ENCODE results near the gene SPAG5. TPM values are rescaled to one million over a fixed set of nuclear protein-coding genes. Genes with fewer than 3 reads are reported as not detected.

The SPAG5 gene
- total RNA-seq, 2 donors from 2014 or later = 25.6 to 81.8 TPM

GRCh38 chr17:28643983-28644786, 45.4 kb upstream of the SPAG5 start:
- Histone ChIP-seq H3K9ac (ENCODE audit: low read depth in 2 of 2, low read length in 2 of 2) (peak overlapping the region; percentile 77 to 95), H3K4me1 (peaks cover 7% of the 10 kb centered on the region), H3K27ac (peak overlapping the region; percentile 97), H3K27me3 (no peaks in the 10 kb centered on the region), H3K4me3 (peak overlapping the region; percentile 83), H3K36me3 (peaks cover 8% of the 10 kb centered on the region), H3K9me3 (no peaks in the 10 kb centered on the region)
- peak; percentile 63 for TF ChIP-seq CTCF (IDR thresholded peaks at IDR 0.05)
- peak; percentile 60 for DNase-seq
- intact Hi-C loops (cut with DNase I) = loop anchor here (5.0 to 10.0 kb wide), 2 partner anchors 47 to 81 kb away; partner anchors contain the start of genes NEK8, SPAG5 and TLCD1

- no peak overlapping the region for H3K4me3 ChIP-seq
- H3K27me3 ChIP-seq = no peaks in the 10 kb centered on the region
- no peaks in the 10 kb centered on the region for H3K9me3 ChIP-seq
- TF ChIP-seq CTCF (IDR thresholded peaks at IDR 0.05) = no peak
- peaks cover 15% of the 10 kb centered on the region for H3K36me3 ChIP-seq
- H3K4me1 ChIP-seq = peaks cover 7% of the 10 kb centered on the region
- no peak for DNase-seq
- H3K27ac ChIP-seq = no peak overlapping the region
- no peak overlapping the region for H3K9ac ChIP-seq (ENCODE audit: low read depth in 2 of 2, low read length in 2 of 2)
- intact Hi-C loops (cut with DNase I) = loop anchor here (5.0 to 10.0 kb wide), 2 partner anchors 44 to 83 kb away; partner anchors contain the start of genes NEK8, SPAG5 and TLCD1
These were observed 42.8 kb upstream of the SPAG5 start for GRCh38 chr17:28641579-28641978.

- H3K27ac ChIP-seq = no peak overlapping the region
- no peak overlapping the region for H3K4me3 ChIP-seq
- H3K4me1 ChIP-seq = no peaks in the 10 kb centered on the region
- no peaks in the 10 kb centered on the region for H3K27me3 ChIP-seq
- DNase-seq = no peak
- intact Hi-C loops (cut with DNase I) = no loop called here
- peaks cover 23% of the 10 kb centered on the region for H3K36me3 ChIP-seq
- no peak overlapping the region for H3K9ac ChIP-seq (ENCODE audit: low read depth in 2 of 2, low read length in 2 of 2)
- TF ChIP-seq CTCF (IDR thresholded peaks at IDR 0.05) = no peak
- H3K9me3 ChIP-seq = no peaks in the 10 kb centered on the region
These were observed 36.7 kb upstream of the SPAG5 start for GRCh38 chr17:28635506-28635905.

- DNase-seq = no peak
- Histone ChIP-seq H3K9me3 (no peaks in the 10 kb centered on the region), H3K27me3 (no peaks in the 10 kb centered on the region), H3K36me3 (peaks cover 23% of the 10 kb centered on the region), H3K4me1 (no peaks in the 10 kb centered on the region), H3K4me3 (no peak overlapping the region), H3K9ac (ENCODE audit: low read depth in 2 of 2, low read length in 2 of 2) (no peak overlapping the region), H3K27ac (no peak overlapping the region)
- no peak for TF ChIP-seq CTCF (IDR thresholded peaks at IDR 0.05)
- intact Hi-C loops (cut with DNase I) = no loop called here
These were observed 35.5 kb upstream of the SPAG5 start for GRCh38 chr17:28634206-28634865.

GRCh38 chr17:28626818-28627217, 28.0 kb upstream of the SPAG5 start:
- Histone ChIP-seq H3K4me3 (no peak overlapping the region), H3K4me1 (no peaks in the 10 kb centered on the region), H3K27ac (no peak overlapping the region), H3K36me3 (peaks cover 14% of the 10 kb centered on the region), H3K9me3 (no peaks in the 10 kb centered on the region), H3K9ac (ENCODE audit: low read depth in 2 of 2, low read length in 2 of 2) (no peak overlapping the region), H3K27me3 (no peaks in the 10 kb centered on the region)
- DNase-seq = no peak
- intact Hi-C loops (cut with DNase I) = no loop called here
- TF ChIP-seq CTCF (IDR thresholded peaks at IDR 0.05) = no peak

Data from colonic mucosa (tissue), 4 donors.